HEK293T (cell line): ENCODE measurements around the gene ASGR1.

Source experiments
- CTCF ChIA-PET: fragments of 350-600 bp; formaldehyde crosslinking; extraction: SDS; loops from one replicate; lab custom pipeline; 2021; ENCODE audit warnings: antibody characterized with exemption, inconsistent platforms; lab: Yijun Ruan, JAX
- POLR2A ChIA-PET: fragments of 350-600 bp; formaldehyde crosslinking; extraction: SDS; loops from one replicate; lab custom pipeline; 2020; ENCODE audit warnings: antibody characterized with exemption, inconsistent platforms; lab: Yijun Ruan, JAX
- DNase-seq: peaks from one replicate; pipeline ENCODE4 v3.0.0; 2012; ENCODE audit warnings: mixed read lengths; ENCODE audit errors: extremely low spot score
- ARNT ChIP-seq: fragments of 450-650 bp; IDR thresholded peaks from 2 replicates; pipeline ENCODE4 v1.6.1; 2017; ENCODE audit warnings: mild to moderate bottlenecking
- BHLHE40 ChIP-seq: fragments of 450-650 bp; IDR thresholded peaks from 2 replicates; pipeline ENCODE4 v1.6.1; 2016; ENCODE audit warnings: mild to moderate bottlenecking, moderate library complexity, borderline replicate concordance
- CTBP1 ChIP-seq: fragments of 450-650 bp; IDR thresholded peaks from 2 replicates; pipeline ENCODE4 v1.6.1; 2016; ENCODE audit warnings: borderline replicate concordance
- ELF4 ChIP-seq: fragments of 450-650 bp; IDR thresholded peaks from 2 replicates; pipeline ENCODE4 v1.6.1; 2017; ENCODE audit warnings: antibody characterized with exemption
- FOXA1 ChIP-seq: fragments of 450-650 bp; IDR thresholded peaks from 2 replicates; pipeline ENCODE4 v1.6.1; 2016; ENCODE audit warnings: mild to moderate bottlenecking
- FOXK2 ChIP-seq: fragments of 450-650 bp; IDR thresholded peaks from 2 replicates; pipeline ENCODE4 v1.6.1; 2016; ENCODE audit warnings: mild to moderate bottlenecking
- FOXM1 ChIP-seq: fragments of 450-650 bp; IDR thresholded peaks from 2 replicates; pipeline ENCODE4 v1.6.1; 2017; ENCODE audit warnings: mild to moderate bottlenecking, borderline replicate concordance
- HDGF ChIP-seq: fragments of 450-650 bp; IDR thresholded peaks from 2 replicates; pipeline ENCODE4 v1.6.1; 2017; ENCODE audit warnings: antibody characterized with exemption, borderline replicate concordance
- L3MBTL2 ChIP-seq: fragments of 450-650 bp; conservative IDR thresholded peaks from 2 replicates; pipeline ENCODE4 v1.6.1; 2016; ENCODE audit warnings: mild to moderate bottlenecking
- LEF1 ChIP-seq: fragments of 450-650 bp; IDR thresholded peaks from 2 replicates; pipeline ENCODE4 v1.6.1; 2017; ENCODE audit warnings: mild to moderate bottlenecking, borderline replicate concordance
- NFRKB ChIP-seq: fragments of 450-650 bp; IDR thresholded peaks from 2 replicates; pipeline ENCODE4 v1.6.1; 2016; ENCODE audit warnings: mild to moderate bottlenecking, moderate library complexity
- PKNOX1 ChIP-seq: fragments of 450-650 bp; IDR thresholded peaks from 2 replicates; pipeline ENCODE4 v1.6.1; 2016
- SP1 ChIP-seq: fragments of 450-650 bp; IDR thresholded peaks from 2 replicates; pipeline ENCODE4 v1.6.1; 2017
- SUZ12 ChIP-seq: fragments of 450-650 bp; IDR thresholded peaks from 2 replicates; pipeline ENCODE4 v1.6.1; 2016; ENCODE audit warnings: mild to moderate bottlenecking
- TARDBP ChIP-seq: fragments of 450-650 bp; IDR thresholded peaks from 2 replicates; pipeline ENCODE4 v1.6.1; 2016
- ZNF384 ChIP-seq: fragments of 450-650 bp; IDR thresholded peaks from 2 replicates; pipeline ENCODE4 v1.6.1; 2016

Gene ASGR1

GRCh38 chr17:7196651-7197401 is 17.7 kb upstream of the ASGR1 start:
- no peak for DNase-seq
- CTCF ChIA-PET, result no interaction called here
- POLR2A ChIA-PET, result no interaction called here
- TF ChIP-seq NFRKB, result no peak
- TF ChIP-seq FOXM1, result no peak
- TF ChIP-seq BHLHE40, result no peak
- no peak for TF ChIP-seq HDGF
- no peak for TF ChIP-seq CTBP1
- TF ChIP-seq FOXA1, result no peak
- no peak for TF ChIP-seq ZNF384
- no peak for TF ChIP-seq FOXK2
- TF ChIP-seq LEF1, result no peak
- TF ChIP-seq TARDBP, result no peak
- no peak for TF ChIP-seq SUZ12
- no peak for TF ChIP-seq SP1
- no peak for TF ChIP-seq ARNT
- TF ChIP-seq PKNOX1, result no peak
- no peak for TF ChIP-seq ELF4
- TF ChIP-seq L3MBTL2, result no peak

DNA sequence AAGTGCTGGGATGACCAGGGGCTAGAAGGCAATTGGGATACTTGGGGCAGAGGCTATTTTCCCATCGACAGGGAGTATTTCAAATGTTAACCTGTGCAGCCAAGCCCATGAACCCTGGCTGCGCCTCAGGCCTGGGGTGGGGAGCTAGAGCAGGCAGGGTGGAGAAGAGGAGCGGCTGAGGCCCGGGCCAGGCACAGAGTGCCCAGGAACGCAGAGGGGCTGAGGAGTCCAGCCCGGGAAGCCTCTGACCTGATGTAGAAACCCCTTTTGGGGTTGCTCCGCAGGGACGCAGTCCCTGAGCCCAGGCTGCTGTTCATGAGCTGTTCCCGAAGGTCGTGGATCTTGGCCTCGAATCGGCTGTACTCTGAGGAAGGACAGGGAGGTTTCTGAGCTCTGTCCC is 16.8 kb upstream of the ASGR1 start:
- no peak for DNase-seq
- TF ChIP-seq ZNF384, result no peak
- no peak for TF ChIP-seq FOXA1
- TF ChIP-seq L3MBTL2, result no peak
- TF ChIP-seq ELF4, result no peak
- no peak for TF ChIP-seq ARNT
- TF ChIP-seq HDGF, result no peak
- TF ChIP-seq FOXK2, result no peak
- TF ChIP-seq NFRKB, result no peak
- TF ChIP-seq SP1, result no peak
- no peak for TF ChIP-seq FOXM1
- TF ChIP-seq LEF1, result no peak
- TF ChIP-seq TARDBP, result no peak
- no peak for TF ChIP-seq BHLHE40
- TF ChIP-seq PKNOX1, result no peak
- TF ChIP-seq SUZ12, result no peak
- TF ChIP-seq CTBP1, result no peak
- CTCF ChIA-PET, result no interaction called here
- POLR2A ChIA-PET, result no interaction called here

GRCh38 chr17:7192271-7192937 is 13.2 kb upstream of the ASGR1 start:
- no peak for DNase-seq
- CTCF ChIA-PET, result no interaction called here
- no peak for TF ChIP-seq ELF4
- TF ChIP-seq PKNOX1, result no peak
- TF ChIP-seq ARNT, result no peak
- TF ChIP-seq FOXA1, result no peak
- no peak for TF ChIP-seq L3MBTL2
- TF ChIP-seq LEF1, result no peak
- TF ChIP-seq BHLHE40, result no peak
- TF ChIP-seq TARDBP, result no peak
- no peak for TF ChIP-seq SUZ12
- no peak for TF ChIP-seq ZNF384
- TF ChIP-seq HDGF, result no peak
- no peak for TF ChIP-seq CTBP1
- TF ChIP-seq FOXK2, result no peak
- no peak for TF ChIP-seq NFRKB

GRCh38 chr17:7191571-7192270 is 12.6 kb upstream of the ASGR1 start:
- peak; percentile 80 for DNase-seq
- CTCF ChIA-PET, result no interaction called here

More at GRCh38 chr17:7192271-7192937, 13.2 kb upstream of the ASGR1 start:
- POLR2A ChIA-PET, result no interaction called here

DNA sequence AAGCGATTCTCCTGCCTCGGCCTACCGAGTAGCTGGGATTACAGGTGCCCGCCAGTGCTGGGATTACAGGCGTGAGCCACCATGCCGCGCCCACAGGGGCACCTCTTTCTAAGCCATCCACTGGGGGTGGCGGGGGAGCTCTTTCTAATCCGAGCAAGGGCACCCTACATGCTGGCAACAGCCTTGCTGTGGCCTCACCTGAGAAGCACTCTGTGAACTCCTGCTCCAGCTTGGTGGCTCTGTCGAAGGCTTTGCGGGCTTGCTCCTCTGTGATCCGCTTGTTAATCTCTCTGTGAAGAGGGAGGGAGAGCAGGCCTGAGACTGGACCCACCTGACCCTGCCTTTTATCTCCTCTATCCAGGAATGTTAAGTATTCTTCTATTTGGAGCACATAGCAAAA is 11.9 kb upstream of the ASGR1 start:
- CTCF ChIA-PET, result interaction anchor here (0.7 kb wide), 1 partner anchor 28 kb away, joined by 3 read pairs; the partner anchor contains the start of gene DLG4
- DNase-seq, result no peak
- POLR2A ChIA-PET, result interaction anchor here (0.7 to 0.9 kb wide), 2 partner anchors 12 to 28 kb away, joined by 3 to 4 read pairs; partner anchors contain the start of genes ACADVL, ASGR1 and DLG4
- TF ChIP-seq SUZ12, result no peak
- TF ChIP-seq FOXA1, result no peak
- no peak for TF ChIP-seq CTBP1
- TF ChIP-seq BHLHE40, result no peak
- TF ChIP-seq LEF1, result no peak
- no peak for TF ChIP-seq ZNF384

More at GRCh38 chr17:7191571-7192270, 12.6 kb upstream of the ASGR1 start:
- TF ChIP-seq SUZ12 (peak; percentile 79), FOXM1 (no peak), ELF4 (peak; percentile 76; the same call in 1 of the 2 replicates)
- POLR2A ChIA-PET, result interaction anchor here (0.9 kb wide), 1 partner anchor 28 kb away, joined by 4 read pairs; the partner anchor contains the start of genes ACADVL and DLG4
